Measurements from ENCODE around the gene HOXC13. TPM values are rescaled to one million over a fixed set of nuclear protein-coding genes. Genes with fewer than 3 reads are reported as not detected.

HOXC13 gene
- total and polyA plus RNA-seq, 4 donors: 0.10 TPM; not detected in 3

- peaks cover 100% of the 10 kb centered on the region for H3K27me3 ChIP-seq (ENCODE audit: control insufficient read depth, insufficient read depth, low read length)
- no peak overlapping the region for H3K27ac ChIP-seq (ENCODE audit: low read depth, low read length)
- no peaks in the 10 kb centered on the region for H3K9me3 ChIP-seq (ENCODE audit: control insufficient read depth, insufficient read depth, low read length)
- H3K36me3 ChIP-seq (ENCODE audit: control insufficient read depth, insufficient read depth, low read length): no peaks in the 10 kb centered on the region
- H3K4me3 ChIP-seq (ENCODE audit: low read depth, low read length): no peak overlapping the region
- WGBS (ENCODE audit: insufficient coverage): 1% methylated on average over 85 of the region's 91 CpGs
- DNase-seq (ENCODE audit: low read depth in 4 of 6, low spot score in 6 of 6): no peak
- peaks cover 22% of the 10 kb centered on the region for H3K4me1 ChIP-seq (ENCODE audit: control insufficient read depth, insufficient read depth, low read length)
Measured at GRCh38 chr12:53939141-53940108, 794 bp downstream of the HOXC13 start.

- WGBS (ENCODE audit: insufficient coverage): 11% methylated on average over 2 of the region's 9 CpGs
- Histone ChIP-seq H3K36me3 (ENCODE audit: control insufficient read depth, insufficient read depth, low read length) (no peaks in the 10 kb centered on the region), H3K4me3 (ENCODE audit: low read depth, low read length) (no peak overlapping the region), H3K27me3 (ENCODE audit: control insufficient read depth, insufficient read depth, low read length) (peaks cover 100% of the 10 kb centered on the region), H3K27ac (ENCODE audit: low read depth, low read length) (no peak overlapping the region), H3K4me1 (ENCODE audit: control insufficient read depth, insufficient read depth, low read length) (peaks cover 25% of the 10 kb centered on the region), H3K9me3 (ENCODE audit: control insufficient read depth, insufficient read depth, low read length) (no peaks in the 10 kb centered on the region)
- no peak for DNase-seq (ENCODE audit: low read depth in 4 of 6, low spot score in 6 of 6)
Measured at GRCh38 chr12:53940443-53941014, 1.9 kb downstream of the HOXC13 start.

GRCh38 chr12:53941187-53941586, 2.6 kb downstream of the HOXC13 start:
- Histone ChIP-seq H3K27ac (ENCODE audit: low read depth, low read length) (no peak overlapping the region), H3K36me3 (ENCODE audit: control insufficient read depth, insufficient read depth, low read length) (no peaks in the 10 kb centered on the region), H3K27me3 (ENCODE audit: control insufficient read depth, insufficient read depth, low read length) (peaks cover 100% of the 10 kb centered on the region), H3K4me1 (ENCODE audit: control insufficient read depth, insufficient read depth, low read length) (peaks cover 20% of the 10 kb centered on the region), H3K9me3 (ENCODE audit: control insufficient read depth, insufficient read depth, low read length) (no peaks in the 10 kb centered on the region), H3K4me3 (ENCODE audit: low read depth, low read length) (no peak overlapping the region)
- DNase-seq (ENCODE audit: low read depth in 4 of 6, low spot score in 6 of 6): no peak

DNA sequence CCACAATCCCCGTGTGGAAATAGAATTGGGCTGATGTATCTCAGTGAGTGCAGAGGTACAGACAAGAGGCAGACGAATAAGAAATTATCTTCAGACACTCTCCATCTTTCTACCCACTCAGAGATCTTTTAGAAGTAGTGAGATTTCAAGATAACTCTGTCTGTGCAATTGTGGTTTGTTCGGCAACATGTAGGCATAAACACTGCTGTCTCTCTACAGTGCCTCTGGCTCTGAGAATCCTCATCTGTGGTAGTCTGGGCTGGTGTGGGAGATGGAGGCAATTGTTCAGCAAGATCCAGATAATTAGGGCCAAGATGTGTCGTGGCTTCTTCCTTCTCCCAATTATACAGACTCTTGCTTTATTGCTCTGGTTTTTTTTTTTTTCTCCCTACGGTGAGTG, 3.1 kb downstream of the HOXC13 start:
- Histone ChIP-seq H3K27ac (ENCODE audit: low read depth, low read length) (no peak overlapping the region), H3K4me1 (ENCODE audit: control insufficient read depth, insufficient read depth, low read length) (peaks cover 20% of the 10 kb centered on the region), H3K9me3 (ENCODE audit: control insufficient read depth, insufficient read depth, low read length) (no peaks in the 10 kb centered on the region), H3K27me3 (ENCODE audit: control insufficient read depth, insufficient read depth, low read length) (peaks cover 100% of the 10 kb centered on the region), H3K36me3 (ENCODE audit: control insufficient read depth, insufficient read depth, low read length) (no peaks in the 10 kb centered on the region), H3K4me3 (ENCODE audit: low read depth, low read length) (no peak overlapping the region)
- WGBS (ENCODE audit: insufficient coverage): no CpG with 5 or more reads among the region's 5 CpGs
- no peak for DNase-seq (ENCODE audit: low read depth in 4 of 6, low spot score in 6 of 6)

DNA sequence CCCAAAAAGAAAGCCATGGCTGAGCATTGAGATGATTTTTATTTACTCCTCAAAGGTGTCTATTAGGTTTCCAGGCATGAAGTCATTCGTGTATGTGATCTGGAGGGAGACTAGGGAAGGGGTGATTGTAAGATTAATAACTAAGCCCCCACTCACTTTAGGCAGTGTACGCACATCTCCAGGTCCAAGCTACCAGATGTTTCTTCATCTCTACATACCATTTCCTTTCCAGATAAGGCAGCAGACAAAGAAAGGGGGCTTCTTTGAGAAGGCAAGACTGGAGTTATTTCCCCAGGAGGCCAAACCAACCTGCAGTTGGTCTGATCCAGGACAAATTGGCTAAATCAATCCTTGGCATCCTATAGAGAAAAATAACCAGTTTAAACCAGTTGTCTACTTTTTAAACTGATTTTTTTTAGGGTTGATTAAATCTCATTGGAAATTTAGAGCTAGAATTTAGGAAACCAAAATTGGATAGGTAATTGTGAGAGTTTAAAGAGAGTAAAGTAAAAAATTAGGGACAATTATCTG, 3.9 kb downstream of the HOXC13 start:
- no peak overlapping the region for H3K4me3 ChIP-seq (ENCODE audit: low read depth, low read length)
- H3K27me3 ChIP-seq (ENCODE audit: control insufficient read depth, insufficient read depth, low read length): peaks cover 100% of the 10 kb centered on the region
- DNase-seq (ENCODE audit: low read depth in 4 of 6, low spot score in 6 of 6): no peak
- no peaks in the 10 kb centered on the region for H3K36me3 ChIP-seq (ENCODE audit: control insufficient read depth, insufficient read depth, low read length)
- no peaks in the 10 kb centered on the region for H3K9me3 ChIP-seq (ENCODE audit: control insufficient read depth, insufficient read depth, low read length)
- H3K4me1 ChIP-seq (ENCODE audit: control insufficient read depth, insufficient read depth, low read length): peaks cover 20% of the 10 kb centered on the region
- no peak overlapping the region for H3K27ac ChIP-seq (ENCODE audit: low read depth, low read length)
- WGBS (ENCODE audit: insufficient coverage): no CpG with 5 or more reads among the region's 2 CpGs

DNA sequence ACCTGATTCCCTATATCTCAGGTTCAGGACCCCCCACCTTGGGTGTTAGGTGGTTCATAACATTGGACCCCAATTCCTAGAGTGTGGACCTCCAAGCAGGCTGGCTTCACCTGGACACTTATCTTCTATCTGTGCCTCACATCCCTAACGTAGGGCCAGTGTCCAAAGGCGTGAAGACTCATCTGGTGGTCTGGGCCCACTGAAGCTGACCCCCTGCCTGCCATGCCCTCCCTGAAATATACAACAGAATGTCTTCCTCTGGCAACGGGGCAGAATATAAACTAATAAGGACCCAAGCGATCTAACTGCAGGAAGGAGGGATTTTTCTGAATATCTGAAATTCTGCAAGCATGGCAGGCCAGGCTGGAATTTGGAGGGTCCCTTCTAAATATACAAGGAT, 5.6 kb downstream of the HOXC13 start:
- H3K27ac ChIP-seq (ENCODE audit: low read depth, low read length): no peak overlapping the region
- H3K4me3 ChIP-seq (ENCODE audit: low read depth, low read length): no peak overlapping the region
- peaks cover 12% of the 10 kb centered on the region for H3K4me1 ChIP-seq (ENCODE audit: control insufficient read depth, insufficient read depth, low read length)
- 20% methylated on average over 2 of the region's 4 CpGs for WGBS (ENCODE audit: insufficient coverage)
- H3K9me3 ChIP-seq (ENCODE audit: control insufficient read depth, insufficient read depth, low read length): no peaks in the 10 kb centered on the region
- H3K36me3 ChIP-seq (ENCODE audit: control insufficient read depth, insufficient read depth, low read length): no peaks in the 10 kb centered on the region
- no peak for DNase-seq (ENCODE audit: low read depth in 4 of 6, low spot score in 6 of 6)
- H3K27me3 ChIP-seq (ENCODE audit: control insufficient read depth, insufficient read depth, low read length): peaks cover 100% of the 10 kb centered on the region

- Histone ChIP-seq H3K4me3 (ENCODE audit: low read depth, low read length) (no peak overlapping the region), H3K36me3 (ENCODE audit: control insufficient read depth, insufficient read depth, low read length) (no peaks in the 10 kb centered on the region), H3K9me3 (ENCODE audit: control insufficient read depth, insufficient read depth, low read length) (no peaks in the 10 kb centered on the region), H3K27me3 (ENCODE audit: control insufficient read depth, insufficient read depth, low read length) (peaks cover 100% of the 10 kb centered on the region), H3K4me1 (ENCODE audit: control insufficient read depth, insufficient read depth, low read length) (peaks cover 14% of the 10 kb centered on the region), H3K27ac (ENCODE audit: low read depth, low read length) (no peak overlapping the region)
- WGBS (ENCODE audit: insufficient coverage): 7% methylated on average over 33 of the region's 51 CpGs
- DNase-seq (ENCODE audit: low read depth in 4 of 6, low spot score in 6 of 6): no peak
Measured at GRCh38 chr12:53944907-53945847, 6.5 kb downstream of the HOXC13 start.

DNA sequence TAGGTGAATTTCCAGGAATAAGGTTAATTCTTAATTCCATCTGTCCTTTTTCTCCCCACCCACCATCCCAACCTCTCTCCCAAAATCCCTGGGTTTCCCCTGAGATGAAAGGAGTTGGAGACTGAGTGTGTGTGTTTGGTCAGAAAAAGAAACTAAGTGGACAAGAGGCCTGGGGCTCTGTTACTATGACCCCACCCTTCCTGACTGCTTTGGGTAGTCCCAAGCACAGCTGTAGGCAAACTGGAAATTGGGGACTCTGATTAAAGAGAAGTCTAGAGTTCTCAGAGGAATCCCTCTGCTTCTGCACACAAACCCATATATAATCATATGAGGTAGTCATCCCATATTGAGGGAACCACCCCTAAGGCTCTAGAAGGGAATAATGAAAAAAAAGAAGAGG, 9.1 kb downstream of the HOXC13 start:
- no peaks in the 10 kb centered on the region for H3K9me3 ChIP-seq (ENCODE audit: control insufficient read depth, insufficient read depth, low read length)
- no peak overlapping the region for H3K4me3 ChIP-seq (ENCODE audit: low read depth, low read length)
- no peak overlapping the region for H3K27ac ChIP-seq (ENCODE audit: low read depth, low read length)
- DNase-seq (ENCODE audit: low read depth in 4 of 6, low spot score in 6 of 6): no peak
- H3K4me1 ChIP-seq (ENCODE audit: control insufficient read depth, insufficient read depth, low read length): peaks cover 33% of the 10 kb centered on the region
- H3K36me3 ChIP-seq (ENCODE audit: control insufficient read depth, insufficient read depth, low read length): no peaks in the 10 kb centered on the region
- H3K27me3 ChIP-seq (ENCODE audit: control insufficient read depth, insufficient read depth, low read length): peaks cover 100% of the 10 kb centered on the region

Measured in spinal cord (tissue), 10 donors.